RCC 7860 (cell line): Measurements from ENCODE around the gene IMP4.

Experiments
- DNase-seq: peaks from one replicate; pipeline ENCODE4 v3.0.0-alpha.2; 2015; ENCODE audit warnings: low spot score
- FAIRE-seq: peaks from 2 replicates; lab custom pipeline; 2012; peaks lifted over from hg19 to GRCh38; lab: Jason Lieb, UNC

Gene IMP4

GRCh38 chr2:130393318-130393910 lies 50.7 kb downstream of the IMP4 start:
- DNase-seq = peak; percentile 34
- no peak for FAIRE-seq
